Activated CD8-positive, alpha-beta T cell treated with anti-CD3 and anti-CD28 coated beads for 36 hours (primary cell): ENCODE measurements around the gene VSTM2L. TPM values are rescaled to one million over a fixed set of nuclear protein-coding genes. Genes with fewer than 3 reads are reported as not detected.

Experiments
- ATAC-seq: fragments of 200-7000 bp; cut with Tn5 transposase; one replicate; pipeline ENCODE4 v1.10.0; 2021; ENCODE audit warnings: mild to moderate bottlenecking, moderate library complexity
- CTCF ChIA-PET: fragments of 350-600 bp; sonication (Branson Sonifier 250); formaldehyde crosslinking; loops from one replicate; lab custom pipeline; 2021; ENCODE audit warnings: antibody characterized with exemption; lab: Charles Lee
- POLR2A ChIA-PET: fragments of 350-600 bp; sonication (Branson Sonifier 250); formaldehyde crosslinking; loops from one replicate; lab custom pipeline; 2021; ENCODE audit warnings: antibody characterized with exemption; lab: Charles Lee
- DNase-seq: peaks from one replicate; pipeline ENCODE4 v3.0.0-alpha.2; 2020
- H3K27ac Mint-ChIP-seq: one replicate; pipeline ENCODE4 v1.8.0; 2021; ENCODE audit warnings: mild to moderate bottlenecking, mixed read lengths
- H3K27me3 Mint-ChIP-seq: one replicate; pipeline ENCODE4 v1.8.0; 2021; ENCODE audit warnings: mixed read lengths
- H3K36me3 Mint-ChIP-seq: one replicate; pipeline ENCODE4 v1.8.0; 2021; ENCODE audit warnings: low read depth, mixed read lengths
- H3K4me1 Mint-ChIP-seq: one replicate; pipeline ENCODE4 v1.8.0; 2021; ENCODE audit warnings: low read depth, mixed read lengths
- H3K4me3 Mint-ChIP-seq: one replicate; pipeline ENCODE4 v1.8.0; 2021; ENCODE audit warnings: mild to moderate bottlenecking, moderate library complexity, mixed read lengths
- H3K9me3 Mint-ChIP-seq: one replicate; pipeline ENCODE4 v1.8.0; 2021; ENCODE audit warnings: mixed read lengths
- intact Hi-C: fragments of 100-400 bp; cut with micrococcal nuclease; formaldehyde crosslinking; loops from one replicate; pipeline ENCODE4 v1.10.0; 2022
- total RNA-seq, 2 experiments: library from RNA; stranded (reverse); gene quantifications; one replicate each; pipeline ENCODE4 v1.2.3, GENCODE V29; 2021
- TF ChIP-seq, protein P1 (sequence below): fragments of 200-600 bp; IDR thresholded peaks from one replicate; pipeline ENCODE4 v1.8.0; 2022; ENCODE audit warnings: antibody characterized with exemption, mild to moderate bottlenecking

Gene VSTM2L
- total RNA-seq, 2 experiments from 2014 or later: not detected

DNA sequence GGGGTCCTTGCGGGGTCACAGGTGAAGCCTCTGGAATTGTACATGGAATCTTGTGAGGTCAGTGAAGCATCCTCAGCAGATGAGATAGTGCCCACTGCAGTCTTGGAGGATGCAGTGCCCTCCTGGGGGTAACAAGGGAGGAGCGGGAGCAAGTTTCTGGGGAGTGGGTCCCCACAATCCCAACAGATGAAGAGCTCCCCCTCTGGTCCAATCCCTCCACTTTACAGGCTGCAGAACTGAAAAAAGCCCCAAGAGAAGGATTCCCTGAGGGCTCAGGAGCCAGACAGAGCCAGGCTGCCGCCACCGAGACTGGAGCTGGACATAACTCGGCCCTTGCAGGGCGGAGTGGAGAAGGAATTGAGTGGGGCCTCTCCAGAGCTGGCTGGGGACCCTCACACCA lies 77.9 kb downstream of the VSTM2L start:
- CTCF ChIA-PET: interaction anchor here (1.1 kb wide), 1 partner anchor 8 kb away, joined by 3 read pairs; no protein-coding TSS in a partner anchor
- Mint-ChIP-seq H3K27me3 (no peaks in the 10 kb centered on the region), H3K27ac (no peak overlapping the region), H3K36me3 (peaks cover 12% of the 10 kb centered on the region), H3K9me3 (no peaks in the 10 kb centered on the region), H3K4me1 (peaks cover 10% of the 10 kb centered on the region), H3K4me3 (no peak overlapping the region)
- TF ChIP-seq, protein P1, sequence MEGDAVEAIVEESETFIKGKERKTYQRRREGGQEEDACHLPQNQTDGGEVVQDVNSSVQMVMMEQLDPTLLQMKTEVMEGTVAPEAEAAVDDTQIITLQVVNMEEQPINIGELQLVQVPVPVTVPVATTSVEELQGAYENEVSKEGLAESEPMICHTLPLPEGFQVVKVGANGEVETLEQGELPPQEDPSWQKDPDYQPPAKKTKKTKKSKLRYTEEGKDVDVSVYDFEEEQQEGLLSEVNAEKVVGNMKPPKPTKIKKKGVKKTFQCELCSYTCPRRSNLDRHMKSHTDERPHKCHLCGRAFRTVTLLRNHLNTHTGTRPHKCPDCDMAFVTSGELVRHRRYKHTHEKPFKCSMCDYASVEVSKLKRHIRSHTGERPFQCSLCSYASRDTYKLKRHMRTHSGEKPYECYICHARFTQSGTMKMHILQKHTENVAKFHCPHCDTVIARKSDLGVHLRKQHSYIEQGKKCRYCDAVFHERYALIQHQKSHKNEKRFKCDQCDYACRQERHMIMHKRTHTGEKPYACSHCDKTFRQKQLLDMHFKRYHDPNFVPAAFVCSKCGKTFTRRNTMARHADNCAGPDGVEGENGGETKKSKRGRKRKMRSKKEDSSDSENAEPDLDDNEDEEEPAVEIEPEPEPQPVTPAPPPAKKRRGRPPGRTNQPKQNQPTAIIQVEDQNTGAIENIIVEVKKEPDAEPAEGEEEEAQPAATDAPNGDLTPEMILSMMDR: no peak
- POLR2A ChIA-PET: no interaction called here
- DNase-seq: no peak
- intact Hi-C loops: no loop called here
- ATAC-seq: no peak

- Mint-ChIP-seq H3K4me3 (no peak overlapping the region), H3K4me1 (peaks cover 10% of the 10 kb centered on the region), H3K9me3 (no peaks in the 10 kb centered on the region), H3K36me3 (peaks cover 12% of the 10 kb centered on the region), H3K27me3 (no peaks in the 10 kb centered on the region), H3K27ac (no peak overlapping the region)
- POLR2A ChIA-PET: no interaction called here
- CTCF ChIA-PET: no interaction called here
- ATAC-seq: no peak
- intact Hi-C loops: no loop called here
- DNase-seq: no peak
- TF ChIP-seq, protein P1: no peak
These were observed 78.6 kb downstream of the VSTM2L start for GRCh38 chr20:37981568-37981967.

GRCh38 chr20:37983286-37983685 lies 80.4 kb downstream of the VSTM2L start:
- DNase-seq (no peak), ATAC-seq (no peak)
- Mint-ChIP-seq H3K4me3 (no peak overlapping the region), H3K9me3 (no peaks in the 10 kb centered on the region), H3K27me3 (no peaks in the 10 kb centered on the region), H3K4me1 (no peaks in the 10 kb centered on the region), H3K27ac (no peak overlapping the region), H3K36me3 (peaks cover 11% of the 10 kb centered on the region)
- POLR2A ChIA-PET: interaction anchor here (1.0 kb wide), 1 partner anchor 18 kb away, joined by 3 read pairs; no protein-coding TSS in a partner anchor
- CTCF ChIA-PET: no interaction called here
- TF ChIP-seq, protein P1: no peak
- intact Hi-C loops: no loop called here

DNA sequence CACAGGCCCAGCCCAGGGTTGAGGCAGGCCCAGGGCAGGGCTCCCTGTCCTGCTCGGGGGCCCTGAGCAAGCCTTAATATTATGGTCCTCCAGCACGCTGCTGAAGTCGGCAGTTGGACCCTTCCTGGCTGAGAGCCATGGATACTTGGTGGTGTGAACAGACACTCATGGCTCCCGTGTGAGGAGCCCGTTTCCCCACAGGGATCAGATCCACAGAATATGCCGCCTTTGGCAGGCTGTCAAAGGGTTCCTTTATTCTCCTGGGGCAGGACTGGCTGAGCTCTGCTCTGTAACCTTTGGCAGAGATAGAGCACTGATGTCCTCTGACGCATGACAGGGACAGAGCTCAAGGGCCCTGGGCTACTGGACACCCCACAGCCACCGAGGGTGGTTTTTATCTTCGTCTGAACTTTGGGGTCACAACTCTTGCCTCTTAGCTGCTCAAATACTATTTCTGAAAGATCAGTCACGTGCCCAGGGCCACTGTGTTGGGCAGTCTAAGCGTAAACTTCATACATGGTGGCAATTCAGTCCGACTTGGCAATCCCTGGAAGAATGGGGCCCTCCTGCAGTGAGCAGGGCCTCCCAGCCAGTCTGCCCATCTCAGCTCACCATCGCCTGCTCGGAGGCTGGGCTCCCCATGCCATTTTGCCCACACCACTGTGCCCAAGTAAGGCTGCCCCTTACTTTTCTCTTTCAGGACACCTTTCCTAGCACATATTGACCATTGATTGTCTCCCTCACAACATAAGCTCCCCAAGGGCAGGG lies 81.3 kb downstream of the VSTM2L start:
- CTCF ChIA-PET: no interaction called here
- Mint-ChIP-seq H3K27me3 (no peaks in the 10 kb centered on the region), H3K27ac (no peak overlapping the region), H3K4me3 (no peak overlapping the region), H3K9me3 (no peaks in the 10 kb centered on the region), H3K36me3 (peaks cover 18% of the 10 kb centered on the region), H3K4me1 (no peaks in the 10 kb centered on the region)
- intact Hi-C loops: no loop called here
- DNase-seq (no peak), ATAC-seq (no peak)
- POLR2A ChIA-PET: no interaction called here
- TF ChIP-seq, protein P1: no peak

GRCh38 chr20:37986044-37986858 lies 83.3 kb downstream of the VSTM2L start:
- no peak for ATAC-seq
- Mint-ChIP-seq H3K4me1 (peaks cover 11% of the 10 kb centered on the region), H3K27ac (no peak overlapping the region), H3K9me3 (no peaks in the 10 kb centered on the region), H3K4me3 (no peak overlapping the region), H3K36me3 (peaks cover 31% of the 10 kb centered on the region), H3K27me3 (no peaks in the 10 kb centered on the region)
- intact Hi-C loops: no loop called here
- ChIA-PET POLR2A (no interaction called here), CTCF (interaction anchor here (1.2 kb wide), 1 partner anchor 335 kb away, joined by 3 read pairs; no protein-coding TSS in a partner anchor)
- DNase-seq: no peak
- TF ChIP-seq, protein P1: no peak
